ENCODE results near the gene COMMD4.

DNA sequence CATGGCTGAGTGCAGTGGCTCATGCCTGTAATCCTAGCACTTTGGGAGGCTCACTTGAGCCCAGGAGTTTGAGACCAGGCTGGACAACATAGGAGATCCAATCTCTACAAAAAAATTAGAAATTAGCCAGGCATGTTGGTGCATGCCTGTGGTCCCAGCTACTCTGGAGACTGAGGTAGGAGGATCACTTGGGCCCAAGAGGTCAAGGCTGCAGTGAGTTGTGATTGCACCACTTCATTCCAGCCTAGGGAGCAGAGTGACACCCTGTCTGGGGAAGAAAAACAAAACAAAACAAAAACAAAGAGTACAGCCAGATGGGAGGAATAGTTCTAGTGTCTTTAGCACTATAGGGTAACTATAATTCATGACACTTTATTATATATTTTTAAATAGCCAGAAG is 26.2 kb upstream of the COMMD4 start:
- no peak for TF ChIP-seq CTCF (IDR thresholded peaks at IDR 0.05)
- TF ChIP-seq POLR2A (IDR thresholded peaks at IDR 0.05), result no peak
